ENCODE results near the gene MYCN.
A peak's percentile ranks its signal among the peaks of the same experiment; 100 is the strongest.

MYCN gene

GRCh38 chr2:15893689-15894480 is 46.5 kb upstream of the MYCN start:
- no peaks in the 10 kb centered on the region for H3K36me3 ChIP-seq (ENCODE audit: low read depth)
- ATAC-seq (ENCODE audit: low read depth) (peak; percentile 67), DNase-seq (ENCODE audit: low spot score) (no peak)
- TF ChIP-seq CTCF (IDR thresholded peaks at IDR 0.05; ENCODE audit: poor library complexity, severe bottlenecking), result no peak
- no peak overlapping the region for H3K4me3 ChIP-seq (ENCODE audit: severe bottlenecking)
- H3K27me3 ChIP-seq (ENCODE audit: insufficient read depth, poor library complexity, severe bottlenecking), result no peaks in the 10 kb centered on the region
- H3K4me1 ChIP-seq (ENCODE audit: insufficient read depth, poor library complexity, severe bottlenecking), result peaks cover 3% of the 10 kb centered on the region
- H3K27ac ChIP-seq (ENCODE audit: poor library complexity, severe bottlenecking), result no peak overlapping the region
- no peaks in the 10 kb centered on the region for H3K9me3 ChIP-seq (ENCODE audit: severe bottlenecking)

GRCh38 chr2:15894481-15895144 is 45.7 kb upstream of the MYCN start:
- no peak overlapping the region for H3K27ac ChIP-seq (ENCODE audit: poor library complexity, severe bottlenecking)
- ATAC-seq (ENCODE audit: low read depth) (no peak), DNase-seq (ENCODE audit: low spot score) (no peak)

GRCh38 chr2:15895615-15896469 is 44.5 kb upstream of the MYCN start:
- no peak for DNase-seq (ENCODE audit: low spot score)
- no peak for TF ChIP-seq CTCF (IDR thresholded peaks at IDR 0.05; ENCODE audit: poor library complexity, severe bottlenecking)
- no peak overlapping the region for H3K27ac ChIP-seq (ENCODE audit: poor library complexity, severe bottlenecking)

More at GRCh38 chr2:15894481-15895144, 45.7 kb upstream of the MYCN start:
- H3K27me3 ChIP-seq (ENCODE audit: insufficient read depth, poor library complexity, severe bottlenecking), result no peaks in the 10 kb centered on the region
- no peaks in the 10 kb centered on the region for H3K36me3 ChIP-seq (ENCODE audit: low read depth)
- no peaks in the 10 kb centered on the region for H3K9me3 ChIP-seq (ENCODE audit: severe bottlenecking)
- peaks cover 3% of the 10 kb centered on the region for H3K4me1 ChIP-seq (ENCODE audit: insufficient read depth, poor library complexity, severe bottlenecking)
- H3K4me3 ChIP-seq (ENCODE audit: severe bottlenecking), result no peak overlapping the region
- no peak for TF ChIP-seq CTCF (IDR thresholded peaks at IDR 0.05; ENCODE audit: poor library complexity, severe bottlenecking)

GRCh38 chr2:15896859-15897258 is 43.5 kb upstream of the MYCN start:
- no peaks in the 10 kb centered on the region for H3K9me3 ChIP-seq (ENCODE audit: severe bottlenecking)
- no peak overlapping the region for H3K4me3 ChIP-seq (ENCODE audit: severe bottlenecking)
- no peak for TF ChIP-seq CTCF (IDR thresholded peaks at IDR 0.05; ENCODE audit: poor library complexity, severe bottlenecking)
- no peaks in the 10 kb centered on the region for H3K36me3 ChIP-seq (ENCODE audit: low read depth)
- DNase-seq (ENCODE audit: low spot score), result no peak
- no peak overlapping the region for H3K27ac ChIP-seq (ENCODE audit: poor library complexity, severe bottlenecking)
- no peak for ATAC-seq (ENCODE audit: low read depth)
- no peaks in the 10 kb centered on the region for H3K27me3 ChIP-seq (ENCODE audit: insufficient read depth, poor library complexity, severe bottlenecking)
- H3K4me1 ChIP-seq (ENCODE audit: insufficient read depth, poor library complexity, severe bottlenecking), result no peaks in the 10 kb centered on the region

More at GRCh38 chr2:15895615-15896469, 44.5 kb upstream of the MYCN start:
- no peak for ATAC-seq (ENCODE audit: low read depth)
- Histone ChIP-seq H3K4me3 (ENCODE audit: severe bottlenecking) (no peak overlapping the region), H3K36me3 (ENCODE audit: low read depth) (no peaks in the 10 kb centered on the region), H3K27me3 (ENCODE audit: insufficient read depth, poor library complexity, severe bottlenecking) (no peaks in the 10 kb centered on the region), H3K9me3 (ENCODE audit: severe bottlenecking) (no peaks in the 10 kb centered on the region), H3K4me1 (ENCODE audit: insufficient read depth, poor library complexity, severe bottlenecking) (peaks cover 3% of the 10 kb centered on the region)
